Raji (cell line): Measurements from ENCODE around the gene MARK4.

Source experiments
- POLR2A ChIP-seq: IDR thresholded peaks from 2 replicates; pipeline ENCODE4 v1.6.1; 2011; ENCODE audit warnings: low read depth, low read length, control low read depth; ENCODE audit not compliant: insufficient read depth

MARK4 gene

GRCh38 chr19:45283443-45284033, 32.5 kb downstream of the MARK4 start:
- TF ChIP-seq POLR2A: no peak

- no peak for TF ChIP-seq POLR2A
Observed at GRCh38 chr19:45290381-45290931, 39.4 kb downstream of the MARK4 start.

- no peak for TF ChIP-seq POLR2A
Observed at GRCh38 chr19:45291834-45292233, 40.8 kb downstream of the MARK4 start.

GRCh38 chr19:45293682-45294081, 42.6 kb downstream of the MARK4 start:
- no peak for TF ChIP-seq POLR2A

- TF ChIP-seq POLR2A: no peak
Observed at GRCh38 chr19:45294291-45295029, 43.4 kb downstream of the MARK4 start.

GRCh38 chr19:45295873-45296272, 44.8 kb downstream of the MARK4 start:
- TF ChIP-seq POLR2A: no peak

GRCh38 chr19:45296355-45296754, 45.3 kb downstream of the MARK4 start:
- TF ChIP-seq POLR2A: no peak

- TF ChIP-seq POLR2A: no peak
Observed at GRCh38 chr19:45297674-45298073, 46.6 kb downstream of the MARK4 start.

- TF ChIP-seq POLR2A: no peak
Observed at GRCh38 chr19:45298264-45298663, 47.2 kb downstream of the MARK4 start.

- TF ChIP-seq POLR2A: no peak
Observed at GRCh38 chr19:45299719-45300118, 48.6 kb downstream of the MARK4 start.

GRCh38 chr19:45302416-45302815, 51.3 kb downstream of the MARK4 start:
- TF ChIP-seq POLR2A: no peak

GRCh38 chr19:45303269-45304060, 52.4 kb downstream of the MARK4 start:
- no peak for TF ChIP-seq POLR2A

GRCh38 chr19:45304141-45304926, 53.3 kb downstream of the MARK4 start:
- TF ChIP-seq POLR2A: no peak

GRCh38 chr19:45305007-45305406, 53.9 kb downstream of the MARK4 start:
- TF ChIP-seq POLR2A: no peak

- no peak for TF ChIP-seq POLR2A
Observed at GRCh38 chr19:45305421-45305820, 54.4 kb downstream of the MARK4 start.
